ENCODE measurements around the gene GARIN1A.

Gene GARIN1A

GRCh38 chr7:128699196-128699712 is 27.2 kb downstream of the GARIN1A start:
- H3K79me2 ChIP-seq (ENCODE audit: low read length), result no peaks in the 10 kb centered on the region
- H3K4me3 ChIP-seq (ENCODE audit: low read length), result no peak overlapping the region
- TF ChIP-seq CTCF (IDR thresholded peaks at IDR 0.05; ENCODE audit: low read depth, low read length), result no peak
- TF ChIP-seq EZH2phosphoT487 (IDR thresholded peaks at IDR 0.05; ENCODE audit: low read depth), result no peak
- no peaks in the 10 kb centered on the region for H3K27me3 ChIP-seq (ENCODE audit: low read depth, low read length)
- H3K9me3 ChIP-seq (ENCODE audit: insufficient read depth, low read length), result peaks cover 3% of the 10 kb centered on the region; the same call in 1 of the 2 replicates
- no peaks in the 10 kb centered on the region for H4K20me1 ChIP-seq (ENCODE audit: insufficient read depth, low read length)
- no peaks in the 10 kb centered on the region for H3K36me3 ChIP-seq (replicated peaks; ENCODE audit: low read depth, low read length)
- no peak overlapping the region for H2AFZ ChIP-seq (ENCODE audit: low read depth, low read length)
- H3K4me2 ChIP-seq (ENCODE audit: low read length), result no peak overlapping the region
- H3K9ac ChIP-seq (ENCODE audit: low read length), result no peak overlapping the region
- H3K4me1 ChIP-seq (ENCODE audit: low read length), result peaks cover 6% of the 10 kb centered on the region; the same call in 1 of the 2 replicates
- H3K27ac ChIP-seq (ENCODE audit: low read length), result no peak overlapping the region

- Histone ChIP-seq H3K27ac (ENCODE audit: low read length) (no peak overlapping the region), H3K36me3 (replicated peaks; ENCODE audit: low read depth, low read length) (no peaks in the 10 kb centered on the region), H3K4me3 (ENCODE audit: low read length) (no peak overlapping the region), H3K9me3 (ENCODE audit: insufficient read depth, low read length) (peaks cover 3% of the 10 kb centered on the region; the same call in 1 of the 2 replicates), H4K20me1 (ENCODE audit: insufficient read depth, low read length) (no peaks in the 10 kb centered on the region), H3K79me2 (ENCODE audit: low read length) (no peaks in the 10 kb centered on the region), H3K27me3 (ENCODE audit: low read depth, low read length) (no peaks in the 10 kb centered on the region), H3K4me2 (ENCODE audit: low read length) (no peak overlapping the region), H3K9ac (ENCODE audit: low read length) (no peak overlapping the region), H3K4me1 (ENCODE audit: low read length) (peaks cover 6% of the 10 kb centered on the region; the same call in 1 of the 2 replicates), H2AFZ (ENCODE audit: low read depth, low read length) (no peak overlapping the region)
- TF ChIP-seq CTCF (IDR thresholded peaks at IDR 0.05; ENCODE audit: low read depth, low read length), result no peak
- no peak for TF ChIP-seq EZH2phosphoT487 (IDR thresholded peaks at IDR 0.05; ENCODE audit: low read depth)
These were observed 27.8 kb downstream of the GARIN1A start for GRCh38 chr7:128699895-128700294.

GRCh38 chr7:128701062-128701785 is 29.1 kb downstream of the GARIN1A start:
- no peak overlapping the region for H2AFZ ChIP-seq (ENCODE audit: low read depth, low read length)
- H3K4me2 ChIP-seq (ENCODE audit: low read length), result no peak overlapping the region
- no peaks in the 10 kb centered on the region for H3K27me3 ChIP-seq (ENCODE audit: low read depth, low read length)
- TF ChIP-seq EZH2phosphoT487 (IDR thresholded peaks at IDR 0.05; ENCODE audit: low read depth) (no peak), CTCF (IDR thresholded peaks at IDR 0.05; ENCODE audit: low read depth, low read length) (no peak)
- H4K20me1 ChIP-seq (ENCODE audit: insufficient read depth, low read length), result no peaks in the 10 kb centered on the region
- H3K4me3 ChIP-seq (ENCODE audit: low read length), result no peak overlapping the region
- no peaks in the 10 kb centered on the region for H3K79me2 ChIP-seq (ENCODE audit: low read length)
- no peak overlapping the region for H3K27ac ChIP-seq (ENCODE audit: low read length)
- H3K36me3 ChIP-seq (replicated peaks; ENCODE audit: low read depth, low read length), result no peaks in the 10 kb centered on the region
- H3K9me3 ChIP-seq (ENCODE audit: insufficient read depth, low read length), result peaks cover 3% of the 10 kb centered on the region; the same call in 1 of the 2 replicates
- H3K9ac ChIP-seq (ENCODE audit: low read length), result no peak overlapping the region
- H3K4me1 ChIP-seq (ENCODE audit: low read length), result peaks cover 6% of the 10 kb centered on the region; the same call in 1 of the 2 replicates

GRCh38 chr7:128703609-128704241 is 31.6 kb downstream of the GARIN1A start:
- Histone ChIP-seq H3K4me3 (ENCODE audit: low read length) (no peak overlapping the region), H2AFZ (ENCODE audit: low read depth, low read length) (no peak overlapping the region), H3K79me2 (ENCODE audit: low read length) (no peaks in the 10 kb centered on the region), H3K27ac (ENCODE audit: low read length) (no peak overlapping the region), H3K9me3 (ENCODE audit: insufficient read depth, low read length) (peaks cover 3% of the 10 kb centered on the region; the same call in 1 of the 2 replicates), H3K9ac (ENCODE audit: low read length) (no peak overlapping the region), H3K4me2 (ENCODE audit: low read length) (no peak overlapping the region), H3K4me1 (ENCODE audit: low read length) (no peaks in the 10 kb centered on the region; the same call in 1 of the 2 replicates), H3K27me3 (ENCODE audit: low read depth, low read length) (no peaks in the 10 kb centered on the region), H4K20me1 (ENCODE audit: insufficient read depth, low read length) (no peaks in the 10 kb centered on the region), H3K36me3 (replicated peaks; ENCODE audit: low read depth, low read length) (no peaks in the 10 kb centered on the region)
- no peak for TF ChIP-seq CTCF (IDR thresholded peaks at IDR 0.05; ENCODE audit: low read depth, low read length)
- no peak for TF ChIP-seq EZH2phosphoT487 (IDR thresholded peaks at IDR 0.05; ENCODE audit: low read depth)
